CD4-positive, alpha-beta T cell treated with Interleukin-10 for 1 hour (primary cell): Measurements from ENCODE around the gene ATP13A2.

Source experiments
- DNase-seq: peaks from one replicate; pipeline ENCODE4 v3.0.0-alpha.2; 2020

Gene ATP13A2, protein sequence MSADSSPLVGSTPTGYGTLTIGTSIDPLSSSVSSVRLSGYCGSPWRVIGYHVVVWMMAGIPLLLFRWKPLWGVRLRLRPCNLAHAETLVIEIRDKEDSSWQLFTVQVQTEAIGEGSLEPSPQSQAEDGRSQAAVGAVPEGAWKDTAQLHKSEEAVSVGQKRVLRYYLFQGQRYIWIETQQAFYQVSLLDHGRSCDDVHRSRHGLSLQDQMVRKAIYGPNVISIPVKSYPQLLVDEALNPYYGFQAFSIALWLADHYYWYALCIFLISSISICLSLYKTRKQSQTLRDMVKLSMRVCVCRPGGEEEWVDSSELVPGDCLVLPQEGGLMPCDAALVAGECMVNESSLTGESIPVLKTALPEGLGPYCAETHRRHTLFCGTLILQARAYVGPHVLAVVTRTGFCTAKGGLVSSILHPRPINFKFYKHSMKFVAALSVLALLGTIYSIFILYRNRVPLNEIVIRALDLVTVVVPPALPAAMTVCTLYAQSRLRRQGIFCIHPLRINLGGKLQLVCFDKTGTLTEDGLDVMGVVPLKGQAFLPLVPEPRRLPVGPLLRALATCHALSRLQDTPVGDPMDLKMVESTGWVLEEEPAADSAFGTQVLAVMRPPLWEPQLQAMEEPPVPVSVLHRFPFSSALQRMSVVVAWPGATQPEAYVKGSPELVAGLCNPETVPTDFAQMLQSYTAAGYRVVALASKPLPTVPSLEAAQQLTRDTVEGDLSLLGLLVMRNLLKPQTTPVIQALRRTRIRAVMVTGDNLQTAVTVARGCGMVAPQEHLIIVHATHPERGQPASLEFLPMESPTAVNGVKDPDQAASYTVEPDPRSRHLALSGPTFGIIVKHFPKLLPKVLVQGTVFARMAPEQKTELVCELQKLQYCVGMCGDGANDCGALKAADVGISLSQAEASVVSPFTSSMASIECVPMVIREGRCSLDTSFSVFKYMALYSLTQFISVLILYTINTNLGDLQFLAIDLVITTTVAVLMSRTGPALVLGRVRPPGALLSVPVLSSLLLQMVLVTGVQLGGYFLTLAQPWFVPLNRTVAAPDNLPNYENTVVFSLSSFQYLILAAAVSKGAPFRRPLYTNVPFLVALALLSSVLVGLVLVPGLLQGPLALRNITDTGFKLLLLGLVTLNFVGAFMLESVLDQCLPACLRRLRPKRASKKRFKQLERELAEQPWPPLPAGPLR

GRCh38 chr1:17011439-17012307 is at the start of gene ATP13A2:
TSS of gene ATP13A2 (minus strand) at chr1:17011928. CDS start at chr1:17011738, 190 bp downstream.
- DNase-seq = peak; percentile 84

GRCh38 chr1:17061486-17061885 is 49.8 kb upstream of the ATP13A2 start:
- DNase-seq = no peak

DNA sequence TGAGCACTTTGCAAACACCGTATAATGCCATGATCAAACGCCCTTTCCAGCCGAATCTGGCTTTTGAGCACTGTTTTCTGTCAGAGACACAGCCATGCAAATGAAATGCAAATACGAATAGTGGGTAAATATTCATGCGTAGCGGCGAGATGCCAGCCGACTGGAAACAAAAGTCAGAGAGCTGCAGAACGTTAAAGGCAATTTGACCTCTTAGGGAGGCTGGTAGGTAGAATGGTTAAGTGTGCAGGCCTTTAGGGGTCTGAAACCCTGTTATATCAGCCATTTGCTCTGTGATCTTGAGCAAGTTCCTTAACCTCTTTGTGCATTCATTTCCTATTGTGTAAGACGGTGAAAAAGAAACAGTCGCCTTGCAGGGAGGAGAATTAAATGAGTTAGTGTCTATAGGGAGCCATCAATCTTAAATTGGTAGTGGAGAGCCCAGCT is 48.6 kb upstream of the ATP13A2 start:
- no peak for DNase-seq

GRCh38 chr1:17059391-17060305 is 47.9 kb upstream of the ATP13A2 start:
- DNase-seq = peak; percentile 42

DNA sequence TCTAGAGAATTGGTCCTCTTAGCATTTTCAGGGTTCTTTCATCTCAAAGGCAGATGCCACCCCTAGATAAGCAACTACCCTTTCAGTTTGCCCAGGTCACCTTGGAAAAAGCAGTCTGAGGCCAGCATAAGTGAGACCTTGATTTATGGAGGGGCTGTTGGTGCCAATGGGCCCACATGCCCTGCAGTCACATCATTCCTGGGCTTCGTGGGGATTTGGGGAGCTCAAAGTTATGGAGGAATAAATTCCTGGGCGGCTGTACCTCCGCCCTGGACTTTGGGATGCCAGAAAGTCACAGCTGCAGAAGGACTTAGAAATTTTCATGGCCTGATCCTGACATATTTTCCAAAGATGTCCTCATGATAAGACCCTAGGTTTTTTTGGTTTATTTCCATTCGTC is 44.8 kb upstream of the ATP13A2 start:
- no peak for DNase-seq

- DNase-seq = no peak
Measured at GRCh38 chr1:17055801-17056200, 44.1 kb upstream of the ATP13A2 start.

DNA sequence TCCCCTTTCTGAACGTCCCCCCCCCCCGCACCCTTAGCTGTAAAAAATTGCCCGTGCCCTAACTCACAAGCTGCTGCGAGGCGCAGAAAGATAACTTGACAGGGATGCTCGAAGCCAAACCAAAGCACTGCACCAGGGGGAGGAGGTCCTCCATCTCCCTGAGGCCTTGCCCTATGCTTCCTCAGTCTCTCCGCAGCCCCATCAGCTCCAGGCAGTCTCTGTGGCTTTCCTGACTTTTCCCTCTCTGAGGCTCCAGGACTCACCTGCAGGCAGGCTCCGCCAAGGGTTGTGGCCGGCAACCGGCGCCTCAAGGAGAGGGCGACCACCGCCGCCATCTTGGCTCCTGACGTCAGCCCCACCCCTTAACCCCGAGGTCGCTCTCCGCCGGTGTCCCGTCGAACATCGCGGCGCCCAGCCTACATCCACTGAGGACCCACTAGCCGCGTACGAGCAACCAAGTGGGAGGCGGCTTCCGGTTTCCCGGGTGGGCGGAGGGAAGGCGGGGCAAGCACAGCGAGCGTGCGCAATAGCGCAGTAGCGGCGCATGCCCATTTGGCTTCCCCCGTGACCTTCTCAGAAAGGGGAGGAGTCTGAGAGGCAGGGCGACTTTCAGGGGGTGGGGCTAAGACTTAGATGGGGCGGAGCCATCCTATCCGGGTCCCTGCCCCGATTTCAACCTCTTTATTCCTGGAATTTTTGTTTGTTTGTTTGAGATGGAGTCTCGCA is 42.1 kb upstream of the ATP13A2 start, which contains the start of gene SDHB:
Gene SDHB (minus strand): TSS at position 348 of the 726 bp plus-strand sequence. CDS start 13 bp downstream, at position 335.
- DNase-seq = peak; percentile 99

DNA sequence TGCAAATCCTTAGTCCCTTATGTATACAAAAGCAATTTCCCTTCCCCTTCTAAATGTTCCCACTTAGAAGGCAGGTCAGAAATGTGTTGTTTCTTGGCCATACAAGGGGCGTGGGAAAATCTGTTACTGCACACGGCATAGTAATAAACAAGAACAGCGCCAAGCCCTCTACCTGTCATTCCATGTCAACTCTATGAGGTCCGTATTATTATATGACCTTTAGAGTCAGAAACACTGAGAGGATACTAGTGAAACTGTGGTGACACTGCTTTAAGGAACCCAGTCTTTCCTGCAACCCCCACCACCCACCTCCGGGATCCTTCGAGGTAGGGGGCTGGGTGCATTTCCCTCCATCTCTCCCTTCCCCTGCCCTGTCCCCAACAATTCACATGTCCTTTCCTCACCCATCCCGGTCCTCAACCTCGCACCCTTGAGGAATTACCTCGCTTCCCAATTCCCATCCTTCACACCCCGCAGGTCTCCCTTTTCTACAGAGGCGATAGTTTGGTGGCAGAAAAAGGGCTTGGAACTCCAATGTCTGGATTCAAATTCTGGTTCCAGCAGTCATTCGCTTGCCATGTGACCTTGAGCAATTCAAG is 41.5 kb upstream of the ATP13A2 start:
- no peak for DNase-seq

- DNase-seq = no peak
Measured at GRCh38 chr1:17052641-17053040, 40.9 kb upstream of the ATP13A2 start.

- DNase-seq = no peak
Measured at GRCh38 chr1:17052038-17052437, 40.3 kb upstream of the ATP13A2 start.

DNA sequence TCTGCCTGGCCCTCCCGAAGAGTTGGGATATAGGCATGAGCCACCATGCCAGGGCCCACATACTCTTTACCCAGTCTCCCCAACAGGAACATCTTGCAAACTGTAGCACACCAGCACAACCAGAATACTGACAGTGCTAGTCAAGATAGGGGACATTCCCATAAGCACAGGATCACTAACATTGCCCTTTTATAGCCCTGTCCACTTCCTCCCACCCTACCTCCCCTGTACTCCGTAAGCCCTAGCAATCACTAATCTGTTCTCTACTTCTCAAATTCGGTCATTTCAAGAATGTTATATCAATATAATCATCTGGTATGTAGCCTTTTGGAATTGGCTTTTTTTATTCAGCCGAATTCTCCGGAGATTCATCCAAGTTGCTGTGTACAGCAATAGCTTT is 36.2 kb upstream of the ATP13A2 start:
- DNase-seq = no peak

DNA sequence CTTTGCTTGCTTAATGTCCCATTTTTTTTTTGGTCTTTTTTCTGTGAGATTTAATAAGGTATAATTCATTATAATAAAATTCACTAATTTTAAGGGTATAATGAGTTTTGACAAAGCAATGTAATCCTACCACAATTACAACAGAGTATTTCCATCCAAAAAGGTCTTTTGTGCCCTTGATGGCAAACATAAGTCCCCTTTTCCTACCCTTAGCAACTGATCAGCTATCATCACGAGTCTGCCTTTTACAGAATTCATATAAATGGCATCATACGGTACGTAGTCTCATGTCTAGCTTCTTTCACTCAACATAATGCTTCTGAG is 34.6 kb upstream of the ATP13A2 start:
- DNase-seq = no peak

- peak; percentile 54 for DNase-seq
Measured at GRCh38 chr1:17045634-17046333, 34.1 kb upstream of the ATP13A2 start.

DNA sequence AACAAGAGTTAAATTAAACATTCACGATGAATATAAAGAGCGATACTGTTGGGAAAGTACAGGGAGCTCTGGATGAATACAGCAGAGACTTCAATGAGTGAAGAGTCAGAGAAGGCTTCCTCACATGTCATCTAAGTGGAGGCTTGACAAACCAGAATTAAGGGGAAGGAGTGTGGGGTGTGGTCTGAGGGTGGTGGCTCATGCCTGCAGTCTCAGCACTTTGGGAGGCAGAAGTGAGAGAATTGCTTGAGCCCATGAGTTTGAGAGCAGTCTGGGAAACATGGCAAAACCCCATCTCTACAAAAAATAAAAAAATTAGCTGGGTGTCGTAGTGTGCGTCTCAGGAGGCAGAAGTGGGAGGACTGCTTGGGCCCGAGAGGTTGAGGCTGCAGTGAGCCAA is 33.4 kb upstream of the ATP13A2 start:
- DNase-seq = no peak

DNA sequence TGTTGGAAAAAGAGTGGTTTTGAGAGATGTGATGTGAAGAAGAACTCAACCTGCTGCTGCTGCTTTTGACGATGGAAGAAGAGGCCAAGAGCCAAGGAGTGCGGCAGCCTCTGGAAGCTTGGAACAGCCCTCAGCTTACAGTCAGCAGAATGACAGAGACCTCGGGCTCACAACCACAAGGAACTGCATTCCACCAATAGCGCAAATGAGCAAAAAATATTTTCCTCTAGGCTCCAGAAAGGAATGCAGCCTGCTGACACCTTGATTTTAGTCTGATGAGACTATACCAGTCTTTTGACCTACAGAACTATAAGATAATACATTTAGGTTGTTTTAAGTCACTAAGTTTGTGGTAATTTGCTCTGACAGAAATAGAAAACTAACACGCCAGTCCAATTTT is 31.9 kb upstream of the ATP13A2 start:
- DNase-seq = no peak

DNA sequence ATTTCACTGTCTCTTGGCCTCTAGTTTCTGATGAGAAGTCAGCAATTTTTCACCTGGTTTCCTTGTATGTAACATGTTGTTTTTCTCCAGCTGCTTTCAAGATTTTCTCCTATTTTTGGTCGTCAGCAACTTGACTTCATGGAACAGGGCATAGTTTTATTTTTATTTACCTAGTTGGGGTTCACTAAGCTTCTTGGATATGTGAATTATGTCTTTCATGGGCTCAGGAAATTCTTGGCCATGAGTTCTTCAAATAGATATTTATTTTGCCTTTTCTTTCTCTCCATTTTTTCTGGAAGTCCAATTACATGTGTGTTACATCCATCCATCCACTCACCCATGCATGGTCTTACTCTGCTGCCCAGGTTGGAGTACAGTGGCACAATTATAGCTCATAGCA is 28.4 kb upstream of the ATP13A2 start:
- DNase-seq = no peak

GRCh38 chr1:17039522-17039921 is 27.8 kb upstream of the ATP13A2 start:
- no peak for DNase-seq

DNA sequence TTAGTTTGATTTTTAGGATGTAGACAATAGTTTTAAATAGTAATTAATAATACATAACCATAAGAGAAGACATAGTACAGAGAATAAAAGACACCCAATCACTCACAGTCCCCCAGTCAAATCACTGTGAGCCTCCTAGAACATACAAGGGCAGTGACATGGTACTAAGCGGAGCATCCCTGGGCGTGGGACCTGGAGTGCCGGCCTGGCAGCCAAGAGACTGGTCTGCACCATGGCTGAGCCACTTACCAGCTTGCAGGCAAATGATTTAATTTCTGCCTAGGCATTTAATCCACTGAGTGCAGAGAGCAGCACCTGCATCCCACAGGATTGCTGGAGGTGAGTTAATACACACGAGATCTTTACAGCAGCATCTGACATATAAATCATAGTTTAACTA is 21.8 kb upstream of the ATP13A2 start:
- DNase-seq = no peak

GRCh38 chr1:17032741-17033140 is 21.0 kb upstream of the ATP13A2 start:
- no peak for DNase-seq
